GM18519 (cell line): Measurements from ENCODE around the gene LRRC37A3.
"Not testable (repeated sequence)": the region's sequence is repeated elsewhere in the genome, so short reads cannot be mapped to it uniquely, and the experiment has no call there.

Experiments used
- ATAC-seq: cut with Tn5 transposase; IDR thresholded peaks from one replicate; pipeline ENCODE4 v1.9.1; 2021; ENCODE audit warnings: mild to moderate bottlenecking, moderate library complexity; ENCODE audit not compliant: unreplicated experiment, low FRiP score

The LRRC37A3 gene

GRCh38 chr17:64837018-64837761 is 82.1 kb downstream of the LRRC37A3 start:
- ATAC-seq: peak; percentile 81

DNA sequence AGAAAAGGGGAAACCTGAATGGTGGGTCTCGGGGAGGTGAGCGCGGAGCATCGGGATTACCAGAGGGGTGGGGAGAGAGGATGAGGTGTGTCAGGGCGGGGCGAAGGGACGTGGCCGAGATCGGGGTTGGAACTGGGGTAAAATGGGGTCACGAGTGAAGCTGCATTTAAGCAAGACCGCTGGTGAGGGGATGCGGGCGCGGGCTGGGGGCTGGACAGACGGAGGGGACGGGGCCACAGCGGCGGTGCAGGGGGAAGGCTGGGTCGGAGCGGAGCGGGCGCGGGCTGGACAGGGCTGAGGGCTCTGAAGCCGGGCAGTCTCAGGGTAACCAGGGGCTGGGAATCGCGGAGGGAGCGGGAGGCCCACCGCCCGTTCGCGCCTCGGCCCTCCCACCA is 82.7 kb downstream of the LRRC37A3 start:
- peak; percentile 27 for ATAC-seq

- not testable (repeated sequence) for ATAC-seq
Measured at GRCh38 chr17:64834060-64834459, 85.2 kb downstream of the LRRC37A3 start.

GRCh38 chr17:64830631-64831040 is 88.6 kb downstream of the LRRC37A3 start:
- not testable (repeated sequence) for ATAC-seq

DNA sequence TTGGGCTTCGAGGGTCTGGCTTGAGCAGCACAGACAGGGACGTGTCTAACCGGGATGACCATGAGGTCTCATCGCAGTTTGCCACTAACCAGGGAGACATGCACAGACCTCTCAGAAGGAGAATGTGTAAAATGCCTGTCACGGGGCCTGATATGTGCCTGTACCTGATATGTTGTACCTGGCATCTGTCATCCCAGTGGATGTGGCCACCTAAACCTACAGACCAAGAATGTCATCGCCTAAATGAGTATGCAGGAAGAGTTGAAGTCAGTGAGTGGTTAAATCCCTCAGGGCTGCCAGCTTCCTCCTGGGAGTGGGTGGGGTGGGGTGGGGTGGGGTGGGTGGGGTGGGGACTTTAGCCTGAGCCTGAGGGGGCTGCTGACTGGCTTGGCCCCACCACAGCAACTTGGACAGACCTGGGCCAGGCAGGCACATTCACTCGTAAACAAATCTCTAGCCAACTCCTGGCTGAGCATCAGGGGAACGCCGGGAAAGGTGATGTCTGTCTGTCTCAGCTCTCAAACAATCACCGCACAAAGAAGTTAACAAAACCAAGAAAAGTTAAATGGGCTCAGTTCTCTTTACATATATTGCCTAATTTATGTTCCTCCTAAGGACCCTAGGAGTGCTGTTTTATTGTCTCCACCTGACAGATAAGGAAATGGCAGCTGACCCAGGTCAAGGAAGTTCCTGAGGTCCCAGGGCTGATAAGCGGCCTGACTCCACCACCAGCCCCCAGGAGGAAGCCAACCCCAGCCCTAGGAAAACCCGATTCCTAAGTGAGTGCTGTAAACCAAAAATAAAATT is 89.3 kb downstream of the LRRC37A3 start:
- ATAC-seq: not testable (repeated sequence)

GRCh38 chr17:64829068-64829467 is 90.2 kb downstream of the LRRC37A3 start:
- not testable (repeated sequence) for ATAC-seq

GRCh38 chr17:64818904-64819303 is 100.4 kb downstream of the LRRC37A3 start:
- ATAC-seq: not testable (repeated sequence)

DNA sequence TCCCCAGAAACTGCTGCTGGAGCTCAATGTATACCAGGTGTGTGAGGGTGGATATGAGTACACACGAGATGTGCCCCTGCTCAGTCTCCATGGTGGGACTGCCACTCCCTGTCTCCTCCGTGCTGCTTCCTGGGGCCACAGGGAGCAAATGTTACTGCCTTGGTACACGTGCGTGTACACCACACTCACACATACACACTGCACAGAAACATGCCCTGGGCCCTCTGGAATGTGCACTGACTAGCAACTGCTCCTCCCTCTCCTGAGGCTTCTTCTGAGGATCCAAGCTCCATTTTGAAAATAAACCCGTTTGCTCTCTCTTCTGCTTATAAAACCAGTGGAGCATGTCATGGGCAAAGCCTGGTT is 103.5 kb downstream of the LRRC37A3 start:
- not testable (repeated sequence) for ATAC-seq

GRCh38 chr17:64814993-64815832 is 104.1 kb downstream of the LRRC37A3 start:
- ATAC-seq: not testable (repeated sequence)

DNA sequence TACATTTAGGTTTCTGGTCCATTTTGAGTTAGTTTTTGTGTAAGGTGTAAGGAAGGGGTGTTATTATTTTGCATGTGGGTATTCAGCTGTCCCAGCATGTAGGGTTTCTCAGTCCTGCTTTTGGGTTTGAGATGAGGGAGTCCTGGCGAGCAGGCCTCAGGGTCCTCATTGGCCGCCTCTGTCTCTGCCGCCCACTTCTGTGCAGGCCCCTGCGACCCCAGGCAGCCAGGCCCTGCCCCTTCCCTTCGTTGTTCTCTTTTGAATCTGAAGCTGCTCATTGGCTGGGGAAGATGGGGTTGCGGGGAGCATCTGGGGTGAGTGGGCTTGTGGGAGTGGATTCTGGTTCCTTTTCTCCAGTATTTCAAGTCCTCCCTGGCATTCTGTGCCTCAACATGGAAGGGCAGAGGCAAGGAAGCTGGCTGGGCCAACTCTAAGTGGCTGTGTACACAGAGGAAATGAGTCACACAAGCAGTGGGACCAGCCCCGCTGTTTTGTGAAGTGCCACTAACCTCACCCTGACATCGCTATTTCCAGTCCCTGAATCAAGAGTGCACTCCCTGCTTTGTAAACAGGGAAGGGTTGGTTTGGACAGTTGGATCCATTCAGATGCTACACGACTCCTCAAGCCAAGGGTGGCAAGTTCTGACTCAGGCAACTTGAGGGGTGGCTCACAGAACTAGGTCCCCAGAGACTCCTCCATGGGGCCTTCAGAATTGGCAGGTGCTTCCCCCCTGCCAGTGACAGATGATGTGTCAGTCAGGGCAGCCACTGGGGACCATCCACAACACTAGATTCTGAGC is 110.9 kb downstream of the LRRC37A3 start:
- not testable (repeated sequence) for ATAC-seq
